ENCODE data around the gene SAMMSON. TPM values are rescaled to one million over a fixed set of nuclear protein-coding genes. Genes with fewer than 3 reads are reported as not detected.

Gene SAMMSON
- total RNA-seq, 1 donor from 2014 or later: not detected

DNA sequence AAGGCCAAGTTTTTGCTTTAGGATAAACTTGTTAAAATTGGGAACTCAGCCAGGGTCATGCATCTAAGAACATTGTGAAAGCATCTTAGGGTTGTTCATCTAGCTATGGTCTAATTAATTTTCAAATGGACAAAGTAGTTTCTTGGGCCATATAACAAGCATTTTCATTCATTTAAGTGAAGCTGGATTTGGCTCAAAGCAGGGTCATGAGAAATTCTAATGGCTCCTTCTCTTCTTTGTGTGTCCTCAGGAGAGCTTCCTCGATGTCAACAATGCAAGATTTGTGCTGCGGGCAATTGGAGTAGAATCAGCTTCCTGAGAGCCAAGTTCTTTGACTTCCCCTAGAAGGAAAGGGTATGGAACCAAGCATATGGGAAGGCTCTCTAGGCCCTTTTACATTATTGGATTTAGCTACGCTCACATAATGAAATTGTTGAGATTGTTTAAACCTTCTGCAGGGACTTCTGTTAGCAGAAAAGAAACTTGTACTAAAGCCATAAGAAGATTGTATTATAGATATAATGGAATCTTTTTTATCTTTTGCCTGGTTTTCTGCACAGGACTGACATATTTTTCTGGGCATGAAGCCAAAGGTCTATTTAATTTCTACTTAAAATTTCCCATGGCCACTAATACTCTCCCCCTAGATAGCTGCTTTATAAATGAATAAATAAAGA, 1.8 kb upstream of the SAMMSON start:
- Mint-ChIP-seq H3K4me3 (no peak overlapping the region), H3K9me3 (peaks cover 3% of the 10 kb centered on the region), H3K27me3 (ENCODE audit: low read depth) (peaks cover 8% of the 10 kb centered on the region), H3K4me1 (peaks cover 38% of the 10 kb centered on the region), H3K27ac (peak overlapping the region; percentile 91), H3K36me3 (no peaks in the 10 kb centered on the region)
- no peak for TF ChIP-seq CTCF (IDR thresholded peaks at IDR 0.05; ENCODE audit: unreplicated experiment)
- no peak for DNase-seq (ENCODE audit: low spot score in 2 of 2, unreplicated experiment in 2 of 2)

DNA sequence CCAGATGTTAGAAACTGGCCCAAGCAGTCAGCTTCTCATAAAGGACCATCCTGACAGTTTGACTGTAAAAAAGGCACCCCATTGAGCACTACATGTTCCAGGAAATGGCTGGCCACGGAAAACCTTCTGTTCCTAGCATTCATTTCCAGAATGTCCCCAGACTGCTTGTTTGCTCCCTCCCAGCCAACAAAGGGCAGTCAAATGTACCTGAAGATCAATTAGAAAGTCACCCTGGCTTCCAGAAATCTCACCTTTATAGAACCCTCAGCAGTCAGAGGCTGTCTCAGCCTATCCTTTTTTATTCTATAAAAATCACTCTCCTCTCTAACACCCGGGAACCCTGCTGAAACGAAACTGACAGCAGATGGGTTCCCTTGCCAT, 784 bp upstream of the SAMMSON start:
- H3K4me3 Mint-ChIP-seq: no peak overlapping the region
- H3K4me1 Mint-ChIP-seq: peaks cover 35% of the 10 kb centered on the region
- no peak for TF ChIP-seq CTCF (IDR thresholded peaks at IDR 0.05; ENCODE audit: unreplicated experiment)
- H3K27me3 Mint-ChIP-seq (ENCODE audit: low read depth): peaks cover 4% of the 10 kb centered on the region
- H3K9me3 Mint-ChIP-seq: peaks cover 3% of the 10 kb centered on the region
- no peaks in the 10 kb centered on the region for H3K36me3 Mint-ChIP-seq
- H3K27ac Mint-ChIP-seq: peak overlapping the region; percentile 91
- DNase-seq (ENCODE audit: low spot score in 2 of 2, unreplicated experiment in 2 of 2): no peak

- DNase-seq (ENCODE audit: low spot score in 2 of 2, unreplicated experiment in 2 of 2): no peak
- Mint-ChIP-seq H3K27me3 (ENCODE audit: low read depth) (peaks cover under 1% of the 10 kb centered on the region), H3K9me3 (peaks cover 3% of the 10 kb centered on the region), H3K4me3 (no peak overlapping the region), H3K4me1 (peaks cover 35% of the 10 kb centered on the region), H3K36me3 (no peaks in the 10 kb centered on the region), H3K27ac (peak overlapping the region; percentile 91)
- no peak for TF ChIP-seq CTCF (IDR thresholded peaks at IDR 0.05; ENCODE audit: unreplicated experiment)
Observed at GRCh38 chr3:70000028-70000410, 486 bp downstream of the SAMMSON start.

- TF ChIP-seq CTCF (IDR thresholded peaks at IDR 0.05; ENCODE audit: unreplicated experiment): no peak
- Mint-ChIP-seq H3K9me3 (peaks cover 3% of the 10 kb centered on the region), H3K27ac (no peak overlapping the region), H3K4me3 (no peak overlapping the region), H3K36me3 (no peaks in the 10 kb centered on the region), H3K27me3 (ENCODE audit: low read depth) (no peaks in the 10 kb centered on the region), H3K4me1 (peaks cover 35% of the 10 kb centered on the region)
- no peak for DNase-seq (ENCODE audit: low spot score in 2 of 2, unreplicated experiment in 2 of 2)
Observed at GRCh38 chr3:70000563-70001081, 1.1 kb downstream of the SAMMSON start.

- DNase-seq (ENCODE audit: low spot score in 2 of 2, unreplicated experiment in 2 of 2): no peak
- TF ChIP-seq CTCF (IDR thresholded peaks at IDR 0.05; ENCODE audit: unreplicated experiment): no peak
- H3K36me3 Mint-ChIP-seq: no peaks in the 10 kb centered on the region
- no peak overlapping the region for H3K27ac Mint-ChIP-seq
- H3K27me3 Mint-ChIP-seq (ENCODE audit: low read depth): no peaks in the 10 kb centered on the region
- H3K4me3 Mint-ChIP-seq: no peak overlapping the region
- H3K4me1 Mint-ChIP-seq: peaks cover 23% of the 10 kb centered on the region
- H3K9me3 Mint-ChIP-seq: peaks cover 3% of the 10 kb centered on the region
Observed at GRCh38 chr3:70003119-70003518, 3.6 kb downstream of the SAMMSON start.
